Chondrocyte (in vitro differentiated cells): ENCODE results near the gene DGKI. TPM values are rescaled to one million over a fixed set of nuclear protein-coding genes. Genes with fewer than 3 reads are reported as not detected.
A peak's percentile ranks its signal among the peaks of the same experiment; 100 is the strongest.

ENCODE experiments used
- DNase-seq: peaks from one replicate; pipeline ENCODE4 v3.0.0; 2021; ENCODE audit warnings: mixed read lengths, low spot score
- H3K27ac Mint-ChIP-seq: one replicate; pipeline ENCODE4 v1.8.0; 2021; ENCODE audit warnings: mild to moderate bottlenecking, moderate library complexity, mixed read lengths; ENCODE audit not compliant: unreplicated experiment
- H3K27me3 Mint-ChIP-seq: 2 replicates; pipeline ENCODE4 v1.8.0; 2021; ENCODE audit warnings: low read depth, mixed read lengths
- H3K36me3 Mint-ChIP-seq: 2 replicates; pipeline ENCODE4 v1.8.0; 2021; ENCODE audit warnings: low read depth, mixed read lengths
- H3K4me1 Mint-ChIP-seq: 2 replicates; pipeline ENCODE4 v1.8.0; 2021; ENCODE audit warnings: low read depth, mild to moderate bottlenecking, mixed read lengths
- H3K4me3 Mint-ChIP-seq: one replicate; pipeline ENCODE4 v1.8.0; 2021; ENCODE audit warnings: mild to moderate bottlenecking, moderate library complexity, mixed read lengths; ENCODE audit not compliant: unreplicated experiment
- H3K9me3 Mint-ChIP-seq: 2 replicates; pipeline ENCODE4 v1.8.0; 2021; ENCODE audit warnings: low read depth, mixed read lengths
- total RNA-seq: library from RNA; stranded (reverse); gene quantifications from 3 replicates; pipeline ENCODE4 v1.2.1, GENCODE V29; 2021
- TF ChIP-seq, protein P1 (sequence below): fragments of 200-600 bp; sonication (generic); IDR thresholded peaks from 2 replicates; pipeline ENCODE4 v1.5.0; 2021; ENCODE audit warnings: antibody characterized with exemption, mild to moderate bottlenecking, moderate library complexity

DGKI gene
- total RNA-seq, 1 donor from 2014 or later, result 15.3 TPM

DNA sequence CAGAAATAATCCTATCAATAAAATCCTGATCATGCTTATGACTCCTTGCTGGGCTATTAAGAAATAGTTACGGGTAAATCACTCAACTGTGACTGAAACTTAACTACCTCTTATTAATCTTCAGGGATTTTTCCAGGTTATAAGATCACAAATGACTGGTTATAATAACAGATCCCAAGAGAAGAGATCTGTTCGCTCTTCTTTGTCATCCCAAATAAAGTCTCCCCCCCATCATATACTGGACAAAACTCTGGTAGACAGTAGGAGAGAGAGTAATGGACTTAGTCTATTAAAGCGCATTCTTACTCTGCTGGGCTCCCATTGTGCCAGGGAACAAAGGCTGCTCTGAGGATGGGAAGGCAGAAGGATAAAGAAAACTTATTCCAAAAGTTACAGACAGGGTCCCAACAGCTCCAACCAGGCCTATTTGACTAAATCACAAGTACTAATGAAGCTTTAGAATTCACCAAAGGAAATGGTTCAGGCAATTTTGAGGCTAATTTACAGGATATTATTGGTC is 233.7 kb downstream of the DGKI start:
- Mint-ChIP-seq H3K4me1 (peaks cover 32% of the 10 kb centered on the region), H3K27me3 (no peaks in the 10 kb centered on the region), H3K27ac (peak overlapping the region; percentile 62), H3K4me3 (no peak overlapping the region), H3K36me3 (peaks cover 15% of the 10 kb centered on the region), H3K9me3 (no peaks in the 10 kb centered on the region)
- TF ChIP-seq, protein P1, sequence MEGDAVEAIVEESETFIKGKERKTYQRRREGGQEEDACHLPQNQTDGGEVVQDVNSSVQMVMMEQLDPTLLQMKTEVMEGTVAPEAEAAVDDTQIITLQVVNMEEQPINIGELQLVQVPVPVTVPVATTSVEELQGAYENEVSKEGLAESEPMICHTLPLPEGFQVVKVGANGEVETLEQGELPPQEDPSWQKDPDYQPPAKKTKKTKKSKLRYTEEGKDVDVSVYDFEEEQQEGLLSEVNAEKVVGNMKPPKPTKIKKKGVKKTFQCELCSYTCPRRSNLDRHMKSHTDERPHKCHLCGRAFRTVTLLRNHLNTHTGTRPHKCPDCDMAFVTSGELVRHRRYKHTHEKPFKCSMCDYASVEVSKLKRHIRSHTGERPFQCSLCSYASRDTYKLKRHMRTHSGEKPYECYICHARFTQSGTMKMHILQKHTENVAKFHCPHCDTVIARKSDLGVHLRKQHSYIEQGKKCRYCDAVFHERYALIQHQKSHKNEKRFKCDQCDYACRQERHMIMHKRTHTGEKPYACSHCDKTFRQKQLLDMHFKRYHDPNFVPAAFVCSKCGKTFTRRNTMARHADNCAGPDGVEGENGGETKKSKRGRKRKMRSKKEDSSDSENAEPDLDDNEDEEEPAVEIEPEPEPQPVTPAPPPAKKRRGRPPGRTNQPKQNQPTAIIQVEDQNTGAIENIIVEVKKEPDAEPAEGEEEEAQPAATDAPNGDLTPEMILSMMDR, result no peak
- no peak for DNase-seq

- TF ChIP-seq, protein P1, result no peak
- Mint-ChIP-seq H3K36me3 (peaks cover 15% of the 10 kb centered on the region), H3K27ac (no peak overlapping the region), H3K9me3 (no peaks in the 10 kb centered on the region), H3K27me3 (no peaks in the 10 kb centered on the region), H3K4me1 (peaks cover 32% of the 10 kb centered on the region), H3K4me3 (no peak overlapping the region)
- no peak for DNase-seq
Measured at GRCh38 chr7:137611606-137612005, 235.2 kb downstream of the DGKI start.

- TF ChIP-seq, protein P1, result no peak
- no peak for DNase-seq
- H3K36me3 Mint-ChIP-seq, result peaks cover 9% of the 10 kb centered on the region
- H3K9me3 Mint-ChIP-seq, result no peaks in the 10 kb centered on the region
- H3K27ac Mint-ChIP-seq, result peak overlapping the region; percentile 39
- H3K4me3 Mint-ChIP-seq, result no peak overlapping the region
- no peaks in the 10 kb centered on the region for H3K27me3 Mint-ChIP-seq
- peaks cover 29% of the 10 kb centered on the region for H3K4me1 Mint-ChIP-seq
Measured at GRCh38 chr7:137609500-137609899, 237.3 kb downstream of the DGKI start.

DNA sequence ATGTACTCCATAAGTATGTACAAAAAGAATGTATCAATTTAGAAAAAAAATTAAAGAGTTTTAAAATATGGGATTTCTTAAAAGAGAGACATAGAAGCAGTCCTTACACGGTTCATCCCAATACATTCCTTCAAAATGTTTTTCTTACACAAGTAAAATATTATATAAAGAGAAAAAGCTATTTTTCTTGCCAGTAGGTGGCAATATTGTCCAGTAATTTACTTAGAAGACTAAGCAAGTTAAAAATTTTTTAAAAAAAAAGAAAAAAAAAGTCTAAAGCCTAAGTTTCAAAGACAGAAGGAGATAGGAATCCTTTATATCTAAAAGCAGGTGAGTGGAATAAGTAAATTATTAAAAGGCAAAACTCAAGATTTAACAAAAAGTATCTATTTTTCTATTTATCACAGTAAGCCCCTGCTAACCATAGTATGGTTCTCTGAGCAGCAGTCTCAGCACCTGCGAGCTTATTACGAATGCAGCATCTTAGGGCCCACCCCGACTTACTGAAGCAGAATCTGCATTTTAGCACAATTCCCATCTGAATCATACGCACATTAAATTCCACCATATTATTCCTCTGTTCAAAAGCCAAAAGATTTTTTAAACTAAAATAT is 240.6 kb downstream of the DGKI start:
- TF ChIP-seq, protein P1, result peak; percentile 91
- H3K4me3 Mint-ChIP-seq, result no peak overlapping the region
- no peak for DNase-seq
- H3K27me3 Mint-ChIP-seq, result no peaks in the 10 kb centered on the region
- peaks cover 9% of the 10 kb centered on the region for H3K36me3 Mint-ChIP-seq
- peaks cover 6% of the 10 kb centered on the region for H3K4me1 Mint-ChIP-seq
- no peak overlapping the region for H3K27ac Mint-ChIP-seq
- H3K9me3 Mint-ChIP-seq, result no peaks in the 10 kb centered on the region

- no peak overlapping the region for H3K27ac Mint-ChIP-seq
- H3K4me3 Mint-ChIP-seq, result no peak overlapping the region
- TF ChIP-seq, protein P1, result no peak
Measured at GRCh38 chr7:137603043-137603442, 243.7 kb downstream of the DGKI start.

More at GRCh38 chr7:137603043-137603442, 243.7 kb downstream of the DGKI start:
- Mint-ChIP-seq H3K27me3 (no peaks in the 10 kb centered on the region), H3K36me3 (peaks cover 8% of the 10 kb centered on the region), H3K4me1 (no peaks in the 10 kb centered on the region), H3K9me3 (no peaks in the 10 kb centered on the region)
- DNase-seq, result no peak
